COR-L47 (cell line): ENCODE data around the gene CRTC3.
"Not testable (repeated sequence)": the region's sequence is repeated elsewhere in the genome, so short reads cannot be mapped to it uniquely, and the experiment has no call there.

ENCODE experiments used
- DNase-seq: peaks from one replicate; lab custom pipeline; 2025; lab: John Stamatoyannopoulos, UW

The CRTC3 gene

GRCh38 chr15:90520365-90520764, 9.4 kb upstream of the CRTC3 start:
- DNase-seq: no peak

- no peak for DNase-seq
These were observed 6.3 kb upstream of the CRTC3 start for GRCh38 chr15:90523373-90523772.

GRCh38 chr15:90524018-90524803, 5.5 kb upstream of the CRTC3 start:
- not testable (repeated sequence) for DNase-seq

DNA sequence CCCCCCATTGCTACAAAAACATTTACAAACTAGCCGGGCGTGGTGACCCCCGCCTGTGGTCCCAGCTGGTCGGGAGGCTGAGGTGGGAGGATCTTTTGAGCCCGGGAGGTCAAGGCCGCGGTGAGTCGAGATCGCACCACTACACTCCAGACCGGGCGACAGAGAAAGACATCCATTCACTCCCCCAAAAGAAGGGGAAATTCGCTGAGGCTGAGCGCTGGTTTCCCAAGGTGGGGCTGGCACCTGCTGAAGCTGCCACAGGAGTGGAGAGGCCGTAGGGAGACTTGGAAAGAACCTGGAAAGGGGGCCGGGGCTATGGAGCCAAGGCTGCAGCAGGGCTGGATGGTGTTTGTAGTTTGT, 732 bp upstream of the CRTC3 start:
- no peak for DNase-seq

- DNase-seq: no peak
These were observed 728 bp downstream of the CRTC3 start for GRCh38 chr15:90530250-90531051.

DNA sequence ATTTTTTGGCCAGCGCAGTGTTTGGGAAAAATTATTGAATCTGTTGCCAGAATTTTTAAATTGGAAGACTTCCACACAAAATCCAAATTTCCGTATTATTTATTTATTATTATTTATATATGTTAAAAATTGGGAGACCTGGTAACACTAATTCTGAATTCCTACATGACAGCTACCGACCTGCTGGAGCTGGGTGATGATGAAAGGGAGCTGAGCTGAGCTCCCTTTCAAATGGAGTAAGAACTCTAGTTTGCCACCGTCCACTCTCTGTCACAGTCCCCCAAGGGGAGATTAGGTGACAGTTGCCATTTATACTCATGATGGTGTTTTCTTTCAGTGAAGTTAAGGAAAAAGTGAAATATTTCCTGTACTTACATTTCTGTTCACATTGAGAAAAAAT, 1.4 kb downstream of the CRTC3 start:
- no peak for DNase-seq

DNA sequence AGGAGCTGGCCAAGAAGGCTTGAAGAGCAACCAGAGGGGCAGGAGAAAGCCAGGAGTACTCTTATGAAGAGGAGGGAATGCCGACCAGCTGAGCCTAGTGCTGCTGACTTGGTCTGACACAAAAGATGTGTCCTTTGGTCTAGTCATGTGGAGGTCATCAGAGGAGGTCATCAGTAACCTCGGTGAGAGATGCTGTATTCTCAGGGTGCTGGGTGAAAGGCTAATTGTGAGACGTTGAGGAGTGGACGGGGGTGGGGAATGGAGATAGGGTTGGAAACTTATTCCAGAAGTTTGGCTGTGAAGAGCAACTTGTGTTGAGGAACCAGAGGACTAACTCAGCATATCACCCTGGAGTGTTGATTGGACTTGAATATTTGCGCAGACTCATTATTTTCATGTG, 5.5 kb downstream of the CRTC3 start:
- no peak for DNase-seq

DNA sequence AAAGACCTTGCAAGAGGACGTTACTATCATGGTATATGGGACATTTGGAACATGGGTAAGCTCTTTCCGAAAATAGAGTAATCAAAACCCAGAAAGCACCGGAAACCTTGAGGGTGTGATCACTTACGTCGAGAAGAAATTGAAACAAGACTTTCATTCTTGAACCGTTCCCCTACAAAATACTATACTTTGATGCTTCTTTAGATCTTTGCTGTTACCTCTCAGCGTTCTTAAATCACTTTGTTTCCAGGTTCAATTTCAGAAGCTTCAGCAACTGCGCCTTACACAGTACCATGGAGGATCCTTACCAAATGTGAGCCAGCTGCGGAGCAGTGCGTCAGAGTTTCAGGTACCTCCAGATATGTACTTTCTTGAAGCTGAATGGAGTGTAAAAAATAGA, 10.1 kb downstream of the CRTC3 start:
- DNase-seq: no peak

DNA sequence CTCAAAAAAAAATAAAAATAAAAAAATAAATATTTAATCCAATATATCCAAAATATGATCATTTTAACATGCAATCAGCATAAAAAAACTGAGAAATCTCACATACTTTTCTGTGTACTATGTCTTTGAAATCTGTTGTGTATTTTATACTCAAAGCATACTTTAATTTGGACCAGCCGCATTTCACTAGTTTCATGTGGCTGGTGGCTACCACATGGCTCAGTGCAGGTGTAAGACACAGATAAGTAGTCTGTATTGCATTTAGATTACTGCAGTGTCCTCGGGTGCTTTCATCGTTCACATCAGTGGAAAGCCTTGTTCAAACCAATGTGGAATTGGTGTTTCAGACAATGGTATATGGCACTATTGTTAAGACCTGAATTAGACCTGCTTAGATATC, 11.0 kb downstream of the CRTC3 start:
- DNase-seq: no peak

DNA sequence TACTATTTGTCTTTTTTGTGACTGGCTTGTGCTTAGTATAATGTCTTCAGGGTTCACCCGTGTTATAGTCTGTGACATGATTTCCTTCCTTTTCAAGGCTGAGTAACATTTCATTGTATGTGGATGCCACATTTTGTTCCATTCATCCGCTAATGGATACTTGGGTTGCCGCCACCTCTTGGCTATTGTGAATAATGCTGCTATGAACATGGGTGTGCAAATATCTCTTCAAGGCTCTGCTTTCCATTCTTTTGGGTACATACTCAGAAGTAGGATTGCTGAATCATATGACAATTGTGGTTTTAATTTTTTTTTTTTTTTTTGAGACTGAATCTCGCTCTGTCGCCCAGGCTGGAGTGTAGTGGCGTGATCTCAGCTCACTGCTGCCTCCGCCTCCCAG, 15.4 kb downstream of the CRTC3 start:
- no peak for DNase-seq

DNA sequence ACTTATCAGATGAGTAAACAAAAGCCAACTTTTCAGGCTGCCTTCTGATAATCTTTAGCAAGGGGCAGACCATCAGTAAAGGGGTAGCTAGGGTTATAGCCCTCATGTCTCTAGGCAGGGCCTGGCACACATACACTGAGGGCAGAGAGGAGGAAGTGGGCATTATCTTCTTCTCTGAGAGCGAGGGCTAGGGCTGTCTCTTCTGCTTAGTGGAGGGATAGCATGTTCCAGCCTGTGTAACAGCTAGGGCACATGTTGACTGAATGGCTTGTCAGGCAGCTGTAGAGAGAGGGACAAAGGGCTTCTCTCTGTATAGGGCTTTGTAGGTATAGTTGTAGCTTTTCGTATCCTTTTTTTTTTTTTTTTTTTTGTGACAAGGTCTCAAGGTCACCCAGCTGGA, 17.8 kb downstream of the CRTC3 start:
- DNase-seq: no peak

- no peak for DNase-seq
These were observed 21.2 kb downstream of the CRTC3 start for GRCh38 chr15:90550919-90551318.

DNA sequence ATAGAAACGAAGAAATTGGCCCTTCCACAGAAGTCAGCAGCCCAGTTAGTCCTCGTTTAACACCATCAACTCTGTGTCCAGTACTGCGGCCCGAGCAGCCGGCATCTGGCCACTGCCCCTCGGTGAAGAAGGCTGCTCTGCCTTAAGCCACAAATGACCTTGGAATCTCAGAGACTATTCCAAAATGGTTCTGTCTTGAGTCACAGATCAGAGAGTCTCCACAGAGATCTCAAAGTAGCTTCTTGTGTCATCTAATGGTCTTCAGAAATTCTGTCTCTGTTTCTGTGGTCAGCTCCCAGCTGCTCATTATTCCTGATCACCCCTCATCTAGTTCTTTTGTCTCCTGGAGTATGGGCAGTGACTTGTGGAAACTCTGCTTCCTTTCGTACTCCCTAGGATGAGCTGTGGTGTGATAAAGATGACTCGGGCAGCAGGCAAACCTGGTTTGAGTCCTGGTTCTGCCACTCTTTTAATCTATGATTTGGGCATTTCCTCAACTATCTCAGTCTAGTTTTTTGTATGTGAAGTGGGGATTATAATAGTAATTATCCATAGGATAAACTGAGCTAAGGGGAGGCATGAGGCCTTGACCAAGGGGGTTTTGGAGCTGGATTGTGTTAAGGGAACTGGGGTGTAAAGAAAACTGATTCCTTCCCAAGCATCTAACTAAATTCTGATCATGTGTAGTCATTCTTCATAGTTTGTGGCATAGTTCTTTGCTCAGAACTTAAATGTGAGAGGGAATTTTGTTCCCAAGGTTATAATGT, 22.6 kb downstream of the CRTC3 start:
- no peak for DNase-seq

- no peak for DNase-seq
These were observed 23.1 kb downstream of the CRTC3 start for GRCh38 chr15:90552929-90553211.

DNA sequence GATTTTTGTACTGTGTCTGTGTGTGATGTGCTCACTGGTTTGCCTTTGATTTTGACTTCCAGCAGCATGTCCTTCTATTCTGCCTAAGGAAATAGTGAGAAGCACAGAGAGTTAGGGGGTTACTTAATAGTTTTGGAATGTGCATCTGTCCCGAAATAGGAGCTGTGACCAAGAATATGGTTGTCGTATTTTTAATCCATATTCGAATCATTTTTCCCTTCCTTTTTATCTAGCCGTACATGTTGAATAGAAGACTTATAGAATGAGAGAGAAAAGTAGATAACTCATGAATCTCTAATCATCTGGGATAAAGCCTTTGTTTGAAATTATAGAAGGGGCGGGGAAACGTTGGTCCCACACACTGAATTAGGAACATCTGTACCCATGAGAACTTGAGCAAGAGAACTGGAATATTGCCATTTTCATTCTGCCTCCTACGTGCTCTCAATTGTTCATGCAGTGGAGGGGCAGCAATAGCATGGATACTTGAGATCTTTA, 23.6 kb downstream of the CRTC3 start:
- no peak for DNase-seq

GRCh38 chr15:90557186-90558084, 27.7 kb downstream of the CRTC3 start:
- DNase-seq: no peak

GRCh38 chr15:90558171-90558573, 28.4 kb downstream of the CRTC3 start:
- no peak for DNase-seq

DNA sequence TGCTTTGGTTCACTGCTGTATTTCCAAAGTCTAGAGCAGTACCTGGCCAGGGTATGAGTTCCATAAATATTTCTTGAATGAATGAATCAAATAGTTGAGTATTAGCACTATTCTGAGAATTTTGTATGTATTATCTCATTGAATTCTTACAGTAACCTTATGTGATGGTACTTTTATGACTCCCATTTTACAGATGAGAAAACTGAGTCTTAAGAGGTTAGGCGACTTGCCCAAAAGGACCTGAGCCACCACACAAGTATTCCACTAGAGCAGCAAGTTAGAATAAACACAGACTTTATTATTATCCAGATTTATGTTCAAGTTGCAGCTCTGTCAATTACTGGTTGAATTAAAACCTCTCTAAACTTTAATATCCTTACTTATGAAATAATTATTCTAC, 29.4 kb downstream of the CRTC3 start:
- DNase-seq: no peak

- no peak for DNase-seq
These were observed 30.6 kb downstream of the CRTC3 start for GRCh38 chr15:90560229-90560776.

- no peak for DNase-seq
These were observed 31.9 kb downstream of the CRTC3 start for GRCh38 chr15:90561344-90562244.
